ENCODE data around the gene EXOSC2.

GRCh38 chr9:130694205-130694604 is 625 bp downstream of the EXOSC2 start:
- TF ChIP-seq SUZ12 (IDR thresholded peaks at IDR 0.05; ENCODE audit: extremely low read depth, insufficient read depth, insufficient read length), result no peak
- no peak for TF ChIP-seq ZNF274 (IDR thresholded peaks at IDR 0.05; ENCODE audit: low read depth, low read length)
- no peak for TF ChIP-seq YY1 (IDR thresholded peaks at IDR 0.05; ENCODE audit: insufficient read depth, insufficient read length)

Measured in NT2/D1 (cell line).